DOHH2 (cell line): ENCODE measurements around the gene FOSB.

ENCODE experiments used
- H3F3A ChIP-seq: fragments of 200-600 bp; sonication (generic), shearing (Covaris generic); 2 replicates; pipeline ENCODE4 v1.6.0; 2016; ENCODE audit warnings: antibody characterized with exemption, mild to moderate bottlenecking; ENCODE audit not compliant: control insufficient read depth, insufficient read depth
- H3K27ac ChIP-seq: fragments of 200-600 bp; sonication (generic); 2 replicates; pipeline ENCODE4 v1.5.1; 2014; ENCODE audit warnings: low read depth, mild to moderate bottlenecking, low read length, moderate library complexity
- H3K27me3 ChIP-seq: fragments of 200-600 bp; sonication (generic); 2 replicates; pipeline ENCODE4 v1.6.1; 2014; ENCODE audit warnings: mild to moderate bottlenecking, low read length, mixed read lengths; ENCODE audit not compliant: control insufficient read depth
- H3K36me3 ChIP-seq: fragments of 200-600 bp; sonication (generic); 2 replicates; pipeline ENCODE4 v1.6.1; 2014; ENCODE audit warnings: mild to moderate bottlenecking, low read length, moderate library complexity, mixed read lengths; ENCODE audit not compliant: control insufficient read depth
- H3K4me1 ChIP-seq: fragments of 200-600 bp; sonication (generic); 2 replicates; pipeline ENCODE4 v1.6.1; 2014; ENCODE audit warnings: mild to moderate bottlenecking, low read length, mixed read lengths; ENCODE audit not compliant: control insufficient read depth
- H3K4me2 ChIP-seq: fragments of 200-600 bp; sonication (generic); 2 replicates; pipeline ENCODE4 v1.6.0; 2014; ENCODE audit warnings: mild to moderate bottlenecking, low read length, moderate library complexity
- H3K4me3 ChIP-seq: fragments of 200-600 bp; sonication (generic); 2 replicates; pipeline ENCODE4 v1.5.1; 2014; ENCODE audit warnings: mild to moderate bottlenecking, low read length, mixed read lengths
- H3K79me2 ChIP-seq: fragments of 200-600 bp; sonication (generic); 2 replicates; pipeline ENCODE4 v1.6.1; 2014; ENCODE audit warnings: mild to moderate bottlenecking, low read length, mixed read lengths; ENCODE audit not compliant: control insufficient read depth
- H3K9me2 ChIP-seq: fragments of 200-600 bp; sonication (generic); replicated peaks from 2 replicates; pipeline ENCODE4 v1.6.1; 2014; ENCODE audit warnings: mild to moderate bottlenecking, low read length, mixed read lengths; ENCODE audit not compliant: control insufficient read depth
- H3K9me3 ChIP-seq: fragments of 200-600 bp; sonication (generic); 2 replicates; pipeline ENCODE4 v1.6.1; 2014; ENCODE audit warnings: antibody characterized with exemption, low read length, mixed read lengths; ENCODE audit not compliant: control insufficient read depth, insufficient read depth
- H4K20me1 ChIP-seq: fragments of 200-600 bp; sonication (generic); 2 replicates; pipeline ENCODE4 v1.6.0; 2014; ENCODE audit warnings: low read depth, mild to moderate bottlenecking, antibody characterized with exemption, low read length, moderate library complexity; ENCODE audit not compliant: control insufficient read depth, insufficient read depth
- EZH2phosphoT487 ChIP-seq: fragments of 200-600 bp; sonication (generic); IDR thresholded peaks from 2 replicates; pipeline ENCODE4 v1.6.1; 2017; ENCODE audit warnings: borderline replicate concordance, mild to moderate bottlenecking, antibody characterized with exemption, low read length, moderate library complexity, mixed read lengths
- TF ChIP-seq, protein P1 (sequence below): fragments of 200-600 bp; sonication (generic); IDR thresholded peaks from one replicate; pipeline ENCODE4 v1.5.1; 2014; ENCODE audit warnings: antibody characterized with exemption, mild to moderate bottlenecking, low read depth, low read length; ENCODE audit not compliant: poor library complexity, severe bottlenecking

The FOSB gene

DNA sequence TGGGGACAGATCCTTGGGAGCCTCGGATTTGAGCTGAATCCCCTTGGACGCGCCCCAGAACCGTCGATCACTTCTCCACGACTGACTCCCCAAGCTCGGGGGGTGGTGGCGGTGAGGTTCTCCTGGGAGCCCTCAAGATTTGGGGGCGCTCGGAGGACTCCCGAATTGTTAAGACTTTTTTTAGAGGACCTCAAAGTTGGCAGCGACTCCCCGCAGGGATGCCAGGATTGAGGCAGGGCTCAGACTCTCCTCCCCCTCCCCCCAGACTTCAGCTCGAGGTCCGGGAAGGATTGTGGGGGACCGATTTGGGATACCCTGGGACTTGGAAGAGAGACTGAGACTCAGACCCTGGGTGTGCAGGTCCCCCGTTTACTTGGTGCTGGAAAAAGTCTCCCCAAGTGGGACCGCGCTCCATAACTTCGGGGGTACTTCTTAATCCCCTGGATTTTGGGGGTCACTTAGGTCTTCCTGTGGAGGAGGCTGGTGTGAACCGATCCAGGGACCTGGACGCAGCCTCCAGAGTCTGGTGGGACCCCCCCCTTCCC lies 40.1 kb downstream of the FOSB start:
- Histone ChIP-seq H3K36me3 (peaks cover 5% of the 10 kb centered on the region; the same call in 1 of the 2 replicates), H3K27me3 (no peaks in the 10 kb centered on the region), H3K4me2 (peak overlapping the region; percentile 98), H3K4me1 (peaks cover 51% of the 10 kb centered on the region), H3K79me2 (peaks cover 54% of the 10 kb centered on the region), H3K4me3 (peak overlapping the region; percentile 77), H3F3A (peaks cover 14% of the 10 kb centered on the region), H3K27ac (peak overlapping the region; percentile 84), H4K20me1 (peaks cover 11% of the 10 kb centered on the region), H3K9me2 (no peaks in the 10 kb centered on the region), H3K9me3 (no peaks in the 10 kb centered on the region)
- TF ChIP-seq, protein P1, sequence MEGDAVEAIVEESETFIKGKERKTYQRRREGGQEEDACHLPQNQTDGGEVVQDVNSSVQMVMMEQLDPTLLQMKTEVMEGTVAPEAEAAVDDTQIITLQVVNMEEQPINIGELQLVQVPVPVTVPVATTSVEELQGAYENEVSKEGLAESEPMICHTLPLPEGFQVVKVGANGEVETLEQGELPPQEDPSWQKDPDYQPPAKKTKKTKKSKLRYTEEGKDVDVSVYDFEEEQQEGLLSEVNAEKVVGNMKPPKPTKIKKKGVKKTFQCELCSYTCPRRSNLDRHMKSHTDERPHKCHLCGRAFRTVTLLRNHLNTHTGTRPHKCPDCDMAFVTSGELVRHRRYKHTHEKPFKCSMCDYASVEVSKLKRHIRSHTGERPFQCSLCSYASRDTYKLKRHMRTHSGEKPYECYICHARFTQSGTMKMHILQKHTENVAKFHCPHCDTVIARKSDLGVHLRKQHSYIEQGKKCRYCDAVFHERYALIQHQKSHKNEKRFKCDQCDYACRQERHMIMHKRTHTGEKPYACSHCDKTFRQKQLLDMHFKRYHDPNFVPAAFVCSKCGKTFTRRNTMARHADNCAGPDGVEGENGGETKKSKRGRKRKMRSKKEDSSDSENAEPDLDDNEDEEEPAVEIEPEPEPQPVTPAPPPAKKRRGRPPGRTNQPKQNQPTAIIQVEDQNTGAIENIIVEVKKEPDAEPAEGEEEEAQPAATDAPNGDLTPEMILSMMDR = no peak
- no peak for TF ChIP-seq EZH2phosphoT487

DNA sequence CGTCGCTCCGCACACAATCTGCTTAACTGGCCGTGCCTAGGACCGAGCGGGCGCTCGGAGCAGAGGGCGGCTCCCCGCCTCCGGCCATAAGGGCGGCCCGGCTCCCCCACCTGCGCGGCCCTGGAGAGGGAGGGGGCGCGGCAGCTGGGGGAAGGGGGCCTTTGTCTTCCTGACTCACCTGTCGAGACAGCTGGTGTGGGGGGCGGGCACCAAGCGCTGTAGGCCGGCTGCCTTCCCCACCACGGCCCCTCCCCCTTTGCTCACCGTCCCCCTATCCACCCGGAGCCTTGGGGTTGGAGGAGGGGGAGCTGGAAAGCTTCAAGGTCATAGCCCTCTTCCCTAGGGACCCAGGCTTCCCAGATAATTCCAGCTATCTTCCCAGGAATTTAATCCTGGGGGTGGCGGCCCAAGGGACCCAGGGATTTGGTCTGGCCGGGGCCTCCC lies 40.6 kb downstream of the FOSB start:
- peaks cover 59% of the 10 kb centered on the region for H3K79me2 ChIP-seq
- no peaks in the 10 kb centered on the region for H3K27me3 ChIP-seq
- H3K9me3 ChIP-seq = no peaks in the 10 kb centered on the region
- peaks cover 53% of the 10 kb centered on the region for H3K4me1 ChIP-seq
- TF ChIP-seq EZH2phosphoT487 = no peak
- TF ChIP-seq, protein P1 = no peak
- H3K27ac ChIP-seq = peak overlapping the region; percentile 84
- peaks cover 5% of the 10 kb centered on the region; the same call in 1 of the 2 replicates for H3K36me3 ChIP-seq
- peaks cover 14% of the 10 kb centered on the region for H3F3A ChIP-seq
- H4K20me1 ChIP-seq = peaks cover 11% of the 10 kb centered on the region
- peak overlapping the region; percentile 98 for H3K4me2 ChIP-seq
- no peaks in the 10 kb centered on the region for H3K9me2 ChIP-seq
- H3K4me3 ChIP-seq = peak overlapping the region; percentile 77

DNA sequence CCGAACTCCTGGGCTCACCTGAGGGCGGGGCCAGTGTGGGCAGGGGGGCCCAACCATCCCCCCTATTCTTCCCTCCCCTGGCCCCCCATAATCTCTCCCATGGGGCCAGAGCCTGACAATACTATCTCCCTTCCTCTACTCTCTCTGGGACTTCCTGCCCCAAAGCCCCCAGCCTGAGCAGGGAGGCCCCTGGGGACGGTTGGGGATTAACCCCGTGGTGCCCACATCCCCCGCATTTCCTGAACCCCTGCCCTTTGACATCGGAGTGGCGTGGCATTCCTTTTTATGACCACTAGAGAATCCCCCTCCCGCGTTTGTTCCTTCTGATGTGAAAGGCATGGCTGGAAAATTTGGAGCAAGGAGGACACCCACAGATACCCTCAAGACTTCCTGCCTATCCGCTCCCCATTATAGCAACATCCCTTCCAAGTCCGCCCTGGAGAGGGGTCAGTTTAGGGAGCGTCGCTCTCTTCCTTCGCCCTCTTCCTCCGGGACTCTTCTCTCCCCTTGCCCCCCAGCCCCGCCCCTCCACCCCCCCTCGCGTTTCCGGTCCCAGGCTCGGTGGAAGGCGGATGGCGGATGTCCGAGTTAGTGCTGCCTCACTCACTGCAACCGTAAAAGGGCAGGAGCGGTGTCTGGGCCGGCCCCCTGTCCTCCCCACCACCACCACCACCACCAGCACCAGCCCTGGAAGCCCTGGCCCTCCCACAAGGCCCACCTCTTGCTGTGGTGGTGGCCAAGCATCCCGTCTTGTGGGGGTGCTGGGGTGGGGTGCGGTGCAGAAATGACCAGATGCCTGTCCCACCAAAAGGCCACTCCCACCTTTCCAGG lies 41.3 kb downstream of the FOSB start:
- Histone ChIP-seq H4K20me1 (peaks cover 12% of the 10 kb centered on the region), H3K4me3 (peak overlapping the region; percentile 77), H3K27me3 (no peaks in the 10 kb centered on the region), H3K79me2 (peaks cover 65% of the 10 kb centered on the region), H3K4me2 (peak overlapping the region; percentile 98), H3K36me3 (peaks cover 9% of the 10 kb centered on the region), H3K4me1 (peaks cover 60% of the 10 kb centered on the region), H3K9me2 (no peaks in the 10 kb centered on the region), H3K9me3 (no peaks in the 10 kb centered on the region), H3K27ac (peak overlapping the region; percentile 84), H3F3A (peaks cover 14% of the 10 kb centered on the region)
- no peak for TF ChIP-seq EZH2phosphoT487
- TF ChIP-seq, protein P1 = peak; percentile 30
